B cell (primary cell): ENCODE results near the gene PRR16.

Source experiments
- EZH2 ChIP-seq: IDR thresholded peaks from 2 replicates; pipeline ENCODE4 v1.6.1; 2012; ENCODE audit warnings: borderline replicate concordance, low read depth, mild to moderate bottlenecking, moderate library complexity, low read length; ENCODE audit not compliant: insufficient read depth, poor library complexity, severe bottlenecking
- TF ChIP-seq, protein P1 (sequence below): fragments of 200-600 bp; IDR thresholded peaks from one replicate; pipeline ENCODE4 v1.8.0; 2022; ENCODE audit warnings: antibody characterized with exemption, mild to moderate bottlenecking

GRCh38 chr5:120613729-120614128 lies 149.6 kb downstream of the PRR16 start:
- TF ChIP-seq, protein P1, sequence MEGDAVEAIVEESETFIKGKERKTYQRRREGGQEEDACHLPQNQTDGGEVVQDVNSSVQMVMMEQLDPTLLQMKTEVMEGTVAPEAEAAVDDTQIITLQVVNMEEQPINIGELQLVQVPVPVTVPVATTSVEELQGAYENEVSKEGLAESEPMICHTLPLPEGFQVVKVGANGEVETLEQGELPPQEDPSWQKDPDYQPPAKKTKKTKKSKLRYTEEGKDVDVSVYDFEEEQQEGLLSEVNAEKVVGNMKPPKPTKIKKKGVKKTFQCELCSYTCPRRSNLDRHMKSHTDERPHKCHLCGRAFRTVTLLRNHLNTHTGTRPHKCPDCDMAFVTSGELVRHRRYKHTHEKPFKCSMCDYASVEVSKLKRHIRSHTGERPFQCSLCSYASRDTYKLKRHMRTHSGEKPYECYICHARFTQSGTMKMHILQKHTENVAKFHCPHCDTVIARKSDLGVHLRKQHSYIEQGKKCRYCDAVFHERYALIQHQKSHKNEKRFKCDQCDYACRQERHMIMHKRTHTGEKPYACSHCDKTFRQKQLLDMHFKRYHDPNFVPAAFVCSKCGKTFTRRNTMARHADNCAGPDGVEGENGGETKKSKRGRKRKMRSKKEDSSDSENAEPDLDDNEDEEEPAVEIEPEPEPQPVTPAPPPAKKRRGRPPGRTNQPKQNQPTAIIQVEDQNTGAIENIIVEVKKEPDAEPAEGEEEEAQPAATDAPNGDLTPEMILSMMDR: no peak
- no peak for TF ChIP-seq EZH2
